Ramos (cell line): ENCODE results near the gene TRPM3.

Experiments used
- in situ Hi-C: fragments of 300-500 bp; cut with MboI; formaldehyde crosslinking; loops from one replicate; pipeline ENCODE4 v1.14.3; 2022; ENCODE audit warnings: low sequenced_read_pairs; ENCODE audit not compliant: unreplicated experiment

Gene TRPM3

GRCh38 chr9:70571258-70571657 lies 550.2 kb downstream of the TRPM3 start:
- in situ Hi-C loops: no loop called here

- in situ Hi-C loops: no loop called here
These were observed 551.6 kb downstream of the TRPM3 start for GRCh38 chr9:70569791-70570190.

- in situ Hi-C loops: no loop called here
These were observed 552.2 kb downstream of the TRPM3 start for GRCh38 chr9:70569070-70569772.

GRCh38 chr9:70567511-70567910 lies 553.9 kb downstream of the TRPM3 start:
- in situ Hi-C loops: no loop called here

GRCh38 chr9:70566751-70567150 lies 554.7 kb downstream of the TRPM3 start:
- in situ Hi-C loops: no loop called here

- in situ Hi-C loops: no loop called here
These were observed 555.4 kb downstream of the TRPM3 start for GRCh38 chr9:70566066-70566465.

GRCh38 chr9:70564468-70565335 lies 556.7 kb downstream of the TRPM3 start:
- in situ Hi-C loops: no loop called here

GRCh38 chr9:70563431-70564204 lies 557.8 kb downstream of the TRPM3 start:
- in situ Hi-C loops: no loop called here

- in situ Hi-C loops: no loop called here
These were observed 558.4 kb downstream of the TRPM3 start for GRCh38 chr9:70563010-70563409.

- in situ Hi-C loops: no loop called here
These were observed 559.5 kb downstream of the TRPM3 start for GRCh38 chr9:70561786-70562395.

- in situ Hi-C loops: no loop called here
These were observed 560.3 kb downstream of the TRPM3 start for GRCh38 chr9:70561111-70561510.

GRCh38 chr9:70559102-70559501 lies 562.3 kb downstream of the TRPM3 start:
- in situ Hi-C loops: no loop called here

- in situ Hi-C loops: no loop called here
These were observed 563.6 kb downstream of the TRPM3 start for GRCh38 chr9:70557661-70558369.

- in situ Hi-C loops: no loop called here
These were observed 564.6 kb downstream of the TRPM3 start for GRCh38 chr9:70556771-70557170.

- in situ Hi-C loops: no loop called here
These were observed 566.5 kb downstream of the TRPM3 start for GRCh38 chr9:70554881-70555280.

- in situ Hi-C loops: no loop called here
These were observed 567.4 kb downstream of the TRPM3 start for GRCh38 chr9:70553707-70554673.

GRCh38 chr9:70552561-70552960 lies 568.9 kb downstream of the TRPM3 start:
- in situ Hi-C loops: no loop called here

GRCh38 chr9:70551801-70552200 lies 569.6 kb downstream of the TRPM3 start:
- in situ Hi-C loops: no loop called here

GRCh38 chr9:70551396-70551795 lies 570.0 kb downstream of the TRPM3 start:
- in situ Hi-C loops: no loop called here
